Inflammatory macrophage (primary cell): ENCODE measurements around the gene COL4A2.

Source experiments
- DNase-seq, 2 donors: peaks; one replicate each; pipeline ENCODE4 v3.0.0-alpha.2; 2020 to 2022

COL4A2 gene

GRCh38 chr13:110405597-110406450 lies 98.7 kb downstream of the COL4A2 start:
- no peak for DNase-seq

GRCh38 chr13:110407021-110407420 lies 99.9 kb downstream of the COL4A2 start:
- DNase-seq: no peak

- no peak for DNase-seq
Measured at GRCh38 chr13:110407531-110407930, 100.4 kb downstream of the COL4A2 start.

GRCh38 chr13:110408286-110408685 lies 101.2 kb downstream of the COL4A2 start:
- no peak for DNase-seq

- no peak for DNase-seq
Measured at GRCh38 chr13:110409581-110409992, 102.5 kb downstream of the COL4A2 start.

GRCh38 chr13:110410000-110410399 lies 102.9 kb downstream of the COL4A2 start:
- no peak for DNase-seq

- DNase-seq: no peak
Measured at GRCh38 chr13:110410936-110411687, 104.0 kb downstream of the COL4A2 start.

- no peak for DNase-seq
Measured at GRCh38 chr13:110411688-110412059, 104.6 kb downstream of the COL4A2 start.

GRCh38 chr13:110412132-110412914 lies 105.2 kb downstream of the COL4A2 start:
- peak; percentile 84 to 90 for DNase-seq

- DNase-seq: no peak
Measured at GRCh38 chr13:110413016-110413675, 106.1 kb downstream of the COL4A2 start.

- no peak for DNase-seq
Measured at GRCh38 chr13:110413676-110414040, 106.6 kb downstream of the COL4A2 start.

GRCh38 chr13:110414283-110414682 lies 107.2 kb downstream of the COL4A2 start:
- no peak for DNase-seq

- no peak for DNase-seq
Measured at GRCh38 chr13:110414931-110415330, 107.8 kb downstream of the COL4A2 start.

GRCh38 chr13:110415669-110416068 lies 108.6 kb downstream of the COL4A2 start:
- DNase-seq: peak in 1 of 2 donors; percentile 29

- no peak for DNase-seq
Measured at GRCh38 chr13:110416131-110417025, 109.3 kb downstream of the COL4A2 start.

GRCh38 chr13:110418944-110419343 lies 111.9 kb downstream of the COL4A2 start:
- DNase-seq: no peak

GRCh38 chr13:110419381-110419791 lies 112.3 kb downstream of the COL4A2 start:
- no peak for DNase-seq

GRCh38 chr13:110419946-110420345 lies 112.9 kb downstream of the COL4A2 start:
- no peak for DNase-seq

GRCh38 chr13:110420626-110421025 lies 113.5 kb downstream of the COL4A2 start:
- DNase-seq: no peak

- DNase-seq: no peak
Measured at GRCh38 chr13:110421061-110421460, 114.0 kb downstream of the COL4A2 start.

GRCh38 chr13:110421696-110422385 lies 114.8 kb downstream of the COL4A2 start:
- no peak for DNase-seq
